OCI-LY7 (cell line): ENCODE data around the gene C2CD4D. TPM values are rescaled to one million over a fixed set of nuclear protein-coding genes. Genes with fewer than 3 reads are reported as not detected.
"Not testable (repeated sequence)": the region's sequence is repeated elsewhere in the genome, so short reads cannot be mapped to it uniquely, and the experiment has no call there.

Experiments used
- BruUV-seq: library from RNA; stranded (reverse); fragments of 400-500 nt; replicated peaks from 2 replicates; lab custom pipeline; 2021; lab: Mats Ljungman, UMichigan
- CTCF ChIA-PET: fragments of 300-600 bp; sonication (Branson Sonifier 250); formaldehyde crosslinking; loops from one replicate; lab custom pipeline; 2022; ENCODE audit warnings: antibody characterized with exemption; ENCODE audit not compliant: unreplicated experiment; lab: Charles Lee
- POLR2A ChIA-PET: fragments of 300-600 bp; sonication (Branson Sonifier 250); formaldehyde crosslinking; loops from one replicate; lab custom pipeline; 2022; ENCODE audit warnings: antibody characterized with exemption; lab: Charles Lee
- DNase-seq: peaks from one replicate; pipeline ENCODE4 v3.0.0-alpha.2; 2015; ENCODE audit warnings: low spot score
- H2AFZ ChIP-seq: fragments of 200-600 bp; sonication (generic), shearing (Covaris generic); 2 replicates; pipeline ENCODE4 v1.6.1; 2014; ENCODE audit warnings: mild to moderate bottlenecking, antibody characterized with exemption, low read length, moderate library complexity
- H3K27ac ChIP-seq: fragments of 200-600 bp; sonication (generic); 2 replicates; pipeline ENCODE4 v1.5.1; 2014; ENCODE audit warnings: mixed run types, low read depth, mild to moderate bottlenecking, moderate library complexity, low read length, inconsistent platforms; ENCODE audit not compliant: poor library complexity, severe bottlenecking
- H3K36me3 ChIP-seq: fragments of 200-600 bp; sonication (generic); 2 replicates; pipeline ENCODE4 v1.6.1; 2014; ENCODE audit warnings: mild to moderate bottlenecking, antibody characterized with exemption, low read length, moderate library complexity, mixed read lengths; ENCODE audit not compliant: insufficient read depth
- H3K4me1 ChIP-seq: fragments of 200-600 bp; sonication (generic); 2 replicates; pipeline ENCODE4 v1.5.1; 2014; ENCODE audit warnings: mild to moderate bottlenecking, low read length; ENCODE audit not compliant: insufficient read depth, poor library complexity, severe bottlenecking
- H3K4me2 ChIP-seq: fragments of 200-600 bp; sonication (generic); 2 replicates; pipeline ENCODE4 v1.6.1; 2014; ENCODE audit warnings: mild to moderate bottlenecking, low read length
- H3K4me3 ChIP-seq: fragments of 200-600 bp; sonication (generic); 2 replicates; pipeline ENCODE4 v1.5.1; 2014; ENCODE audit warnings: mild to moderate bottlenecking, low read depth, low read length; ENCODE audit not compliant: poor library complexity, severe bottlenecking
- H3K79me2 ChIP-seq: fragments of 200-600 bp; sonication (generic); 2 replicates; pipeline ENCODE4 v1.6.1; 2016; ENCODE audit warnings: low read depth, mild to moderate bottlenecking, low read length, moderate library complexity, mixed read lengths; ENCODE audit not compliant: insufficient read depth
- H3K9me2 ChIP-seq: fragments of 200-600 bp; sonication (generic); 2 replicates; pipeline ENCODE4 v1.6.1; 2016; ENCODE audit warnings: mild to moderate bottlenecking, low read length, mixed read lengths; ENCODE audit not compliant: insufficient read depth
- H3K9me3 ChIP-seq: fragments of 200-600 bp; sonication (generic); 2 replicates; pipeline ENCODE4 v1.6.1; 2014; ENCODE audit warnings: mild to moderate bottlenecking, mixed run types, low read length, mixed read lengths
- H4K20me1 ChIP-seq: fragments of 200-600 bp; sonication (generic); 2 replicates; pipeline ENCODE4 v1.6.1; 2014; ENCODE audit warnings: mild to moderate bottlenecking, antibody characterized with exemption, low read length, moderate library complexity, mixed read lengths; ENCODE audit not compliant: insufficient read depth
- CTCF ChIP-seq: fragments of 200-600 bp; sonication (generic); conservative IDR thresholded peaks from 2 replicates; pipeline ENCODE4 v1.5.1; 2014; ENCODE audit warnings: mild to moderate bottlenecking, antibody characterized with exemption, low read length, moderate library complexity, mixed read lengths
- EZH2phosphoT487 ChIP-seq: fragments of 200-600 bp; sonication (generic); IDR thresholded peaks from 2 replicates; pipeline ENCODE4 v1.6.1; 2018; ENCODE audit warnings: low read depth, borderline replicate concordance, mild to moderate bottlenecking, mixed run types, antibody characterized with exemption, low read length, moderate library complexity, mixed read lengths
- intact Hi-C: fragments of 100-400 bp; cut with micrococcal nuclease; formaldehyde crosslinking; loops from one replicate; pipeline ENCODE4 v1.10.0; 2022; ENCODE audit not compliant: unreplicated experiment
- total RNA-seq, 2 experiments: library from RNA; depleted of rRNA in 1 of 2; stranded (reverse); fragments of >200 nt in 1 of 2; shearing (Covaris generic) in 1 of 2; gene quantifications; 2 replicates each; pipeline ENCODE4 v1.2.3, GENCODE V29; 2014 to 2022

Gene C2CD4D
- total RNA-seq, 2 experiments from 2014 or later, result not detected

GRCh38 chr1:151882918-151883317 is 43.3 kb upstream of the C2CD4D start:
- H3K4me1 ChIP-seq, DNase-seq, H3K4me3 ChIP-seq, H2AFZ ChIP-seq, H3K27ac ChIP-seq, H3K79me2 ChIP-seq, H3K9me2 ChIP-seq, intact Hi-C loops, H3K4me2 ChIP-seq, H3K9me3 ChIP-seq, H4K20me1 ChIP-seq, CTCF ChIA-PET, H3K36me3 ChIP-seq, BruUV-seq: not testable (repeated sequence)
- POLR2A ChIA-PET, result interaction anchor here (1.1 kb wide), 1 partner anchor 39 kb away, joined by 3 read pairs; no protein-coding TSS in a partner anchor

- H3K27ac ChIP-seq, result no peak overlapping the region
- H4K20me1 ChIP-seq, result no peaks in the 10 kb centered on the region
- H3K79me2 ChIP-seq, result no peaks in the 10 kb centered on the region
- no peaks in the 10 kb centered on the region for H3K9me3 ChIP-seq
- TF ChIP-seq EZH2phosphoT487 (no peak), CTCF (no peak)
- CTCF ChIA-PET, result no interaction called here
- no TSS peak for BruUV-seq
- POLR2A ChIA-PET, result interaction anchor here (1.1 to 2.2 kb wide), 2 partner anchors 12 to 38 kb away, joined by 3 to 5 read pairs; no protein-coding TSS in a partner anchor
- no peak overlapping the region for H3K4me3 ChIP-seq
- intact Hi-C loops, result no loop called here
- no peak for DNase-seq
- H3K4me2 ChIP-seq, result no peak overlapping the region
- H3K4me1 ChIP-seq, result peaks cover 4% of the 10 kb centered on the region
- H2AFZ ChIP-seq, result no peak overlapping the region
- H3K9me2 ChIP-seq, result no peaks in the 10 kb centered on the region
- H3K36me3 ChIP-seq, result no peaks in the 10 kb centered on the region
Measured at GRCh38 chr1:151882466-151882865, 42.8 kb upstream of the C2CD4D start.

GRCh38 chr1:151881479-151881878 is 41.9 kb upstream of the C2CD4D start:
- no peaks in the 10 kb centered on the region for H3K9me3 ChIP-seq
- H3K4me3 ChIP-seq, result no peak overlapping the region
- no peak overlapping the region for H3K4me2 ChIP-seq
- POLR2A ChIA-PET, result interaction anchor here (0.6 to 2.2 kb wide), 5 partner anchors 11 to 166 kb away, joined by 3 to 6 read pairs (median 4); no protein-coding TSS in a partner anchor
- peaks cover 4% of the 10 kb centered on the region for H3K4me1 ChIP-seq
- BruUV-seq, result no TSS peak
- no peak overlapping the region for H3K27ac ChIP-seq
- no peaks in the 10 kb centered on the region for H3K9me2 ChIP-seq
- TF ChIP-seq EZH2phosphoT487, result no peak
- TF ChIP-seq CTCF, result no peak; the same call in 1 of the 2 replicates
- intact Hi-C loops, result no loop called here
- H3K79me2 ChIP-seq, result no peaks in the 10 kb centered on the region
- H2AFZ ChIP-seq, result no peak overlapping the region
- peak; percentile 7 for DNase-seq
- no peaks in the 10 kb centered on the region for H3K36me3 ChIP-seq
- CTCF ChIA-PET, result no interaction called here
- H4K20me1 ChIP-seq, result no peaks in the 10 kb centered on the region
